MM.1S (cell line): Measurements from ENCODE around the gene PGRMC1.

Source experiments
- DNase-seq: peaks from one replicate; pipeline ENCODE4 v3.0.0-alpha.2; 2015
- H2AFZ ChIP-seq: fragments of 300-600 bp; sonication (generic); 2 replicates; pipeline ENCODE4 v1.6.0; 2016; ENCODE audit warnings: antibody characterized with exemption, low read length
- H3F3A ChIP-seq: fragments of 300-600 bp; sonication (generic); 2 replicates; pipeline ENCODE4 v1.6.1; 2016; ENCODE audit warnings: mild to moderate bottlenecking, antibody characterized with exemption, low read length, moderate library complexity, mixed read lengths; ENCODE audit not compliant: insufficient read depth
- H3K27ac ChIP-seq: fragments of 300-600 bp; sonication (generic); 2 replicates; pipeline ENCODE4 v1.5.1; 2016; ENCODE audit warnings: mild to moderate bottlenecking, low read length
- H3K27me3 ChIP-seq: fragments of 300-600 bp; sonication (generic); replicated peaks from 2 replicates; pipeline ENCODE4 v1.6.0; 2016; ENCODE audit warnings: low read length; ENCODE audit not compliant: insufficient read depth
- H3K36me3 ChIP-seq: fragments of 300-600 bp; sonication (generic); replicated peaks from 2 replicates; pipeline ENCODE4 v1.6.1; 2016; ENCODE audit warnings: mild to moderate bottlenecking, low read length, mixed read lengths; ENCODE audit not compliant: insufficient read depth
- H3K4me1 ChIP-seq: fragments of 300-600 bp; sonication (generic); 2 replicates; pipeline ENCODE4 v1.6.1; 2016; ENCODE audit warnings: low read length, mixed read lengths
- H3K4me2 ChIP-seq: fragments of 300-600 bp; sonication (generic); 2 replicates; pipeline ENCODE4 v1.6.0; 2016; ENCODE audit warnings: low read depth, low read length
- H3K4me3 ChIP-seq: fragments of 300-600 bp; sonication (generic); 2 replicates; pipeline ENCODE4 v1.5.1; 2016; ENCODE audit warnings: low read length, mixed read lengths
- H3K79me2 ChIP-seq: fragments of 300-600 bp; sonication (generic); 2 replicates; pipeline ENCODE4 v1.6.1; 2016; ENCODE audit warnings: mixed run types, low read length, mixed read lengths
- H3K9ac ChIP-seq: fragments of 300-600 bp; sonication (generic); 2 replicates; pipeline ENCODE4 v1.6.1; 2016; ENCODE audit warnings: low read length, mixed read lengths
- H3K9me2 ChIP-seq: fragments of 300-600 bp; sonication (generic); replicated peaks from 2 replicates; pipeline ENCODE4 v1.6.1; 2016; ENCODE audit warnings: mild to moderate bottlenecking, low read length, mixed read lengths; ENCODE audit not compliant: insufficient read depth
- H3K9me3 ChIP-seq: fragments of 300-600 bp; sonication (generic); replicated peaks from 2 replicates; pipeline ENCODE4 v1.6.1; 2016; ENCODE audit warnings: mild to moderate bottlenecking, low read length, mixed read lengths; ENCODE audit not compliant: insufficient read depth
- H4K20me1 ChIP-seq: fragments of 300-600 bp; sonication (generic); 2 replicates; pipeline ENCODE4 v1.6.1; 2016; ENCODE audit warnings: mild to moderate bottlenecking, low read length, moderate library complexity, mixed read lengths; ENCODE audit not compliant: insufficient read depth
- EZH2 ChIP-seq: fragments of 300-600 bp; sonication (generic); optimal IDR thresholded peaks from 2 replicates; pipeline ENCODE3; 2017; ENCODE audit warnings: low read depth, mild to moderate bottlenecking, antibody characterized with exemption, low read length, mixed read lengths
- EZH2phosphoT487 ChIP-seq: fragments of 300-600 bp; sonication (generic); IDR thresholded peaks from 2 replicates; pipeline ENCODE4 v1.6.1; 2018; ENCODE audit warnings: antibody characterized with exemption, low read length
- TF ChIP-seq, protein P1 (sequence below): fragments of 300-600 bp; sonication (generic); IDR thresholded peaks from 2 replicates; pipeline ENCODE4 v1.5.1; 2016; ENCODE audit warnings: antibody characterized with exemption, low read length, mixed read lengths

Gene PGRMC1

DNA sequence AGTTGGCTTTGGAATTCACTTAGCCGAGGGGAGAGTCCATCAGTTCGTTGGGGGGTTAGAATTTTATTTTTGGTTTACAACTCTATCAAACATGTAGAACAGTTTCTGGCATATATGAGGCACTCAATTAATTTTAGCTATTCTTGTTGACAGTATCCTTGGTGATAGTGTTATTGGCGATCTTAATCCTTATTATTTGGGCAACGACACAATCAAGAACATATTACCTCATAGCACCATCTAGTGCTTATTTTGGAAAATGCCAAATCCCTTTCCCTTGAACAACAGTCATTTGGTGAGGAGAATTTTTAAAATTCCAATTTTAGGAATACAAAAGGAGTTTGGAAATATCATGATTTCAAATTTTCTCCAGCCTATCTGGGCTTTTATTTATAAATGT is 17.9 kb upstream of the PGRMC1 start:
- DNase-seq, result no peak
- H3K9me2 ChIP-seq, result no peaks in the 10 kb centered on the region
- no peak overlapping the region for H3K27ac ChIP-seq
- no peaks in the 10 kb centered on the region for H4K20me1 ChIP-seq
- no peaks in the 10 kb centered on the region for H3K4me1 ChIP-seq
- no peaks in the 10 kb centered on the region for H3K36me3 ChIP-seq
- no peaks in the 10 kb centered on the region for H3K27me3 ChIP-seq
- no peaks in the 10 kb centered on the region for H3K79me2 ChIP-seq
- no peak overlapping the region for H3K4me2 ChIP-seq
- no peaks in the 10 kb centered on the region for H3K9me3 ChIP-seq
- no peak overlapping the region for H2AFZ ChIP-seq
- no peak overlapping the region for H3K9ac ChIP-seq
- no peak overlapping the region for H3K4me3 ChIP-seq
- no peak for TF ChIP-seq EZH2phosphoT487
- no peak for TF ChIP-seq EZH2
- TF ChIP-seq, protein P1, sequence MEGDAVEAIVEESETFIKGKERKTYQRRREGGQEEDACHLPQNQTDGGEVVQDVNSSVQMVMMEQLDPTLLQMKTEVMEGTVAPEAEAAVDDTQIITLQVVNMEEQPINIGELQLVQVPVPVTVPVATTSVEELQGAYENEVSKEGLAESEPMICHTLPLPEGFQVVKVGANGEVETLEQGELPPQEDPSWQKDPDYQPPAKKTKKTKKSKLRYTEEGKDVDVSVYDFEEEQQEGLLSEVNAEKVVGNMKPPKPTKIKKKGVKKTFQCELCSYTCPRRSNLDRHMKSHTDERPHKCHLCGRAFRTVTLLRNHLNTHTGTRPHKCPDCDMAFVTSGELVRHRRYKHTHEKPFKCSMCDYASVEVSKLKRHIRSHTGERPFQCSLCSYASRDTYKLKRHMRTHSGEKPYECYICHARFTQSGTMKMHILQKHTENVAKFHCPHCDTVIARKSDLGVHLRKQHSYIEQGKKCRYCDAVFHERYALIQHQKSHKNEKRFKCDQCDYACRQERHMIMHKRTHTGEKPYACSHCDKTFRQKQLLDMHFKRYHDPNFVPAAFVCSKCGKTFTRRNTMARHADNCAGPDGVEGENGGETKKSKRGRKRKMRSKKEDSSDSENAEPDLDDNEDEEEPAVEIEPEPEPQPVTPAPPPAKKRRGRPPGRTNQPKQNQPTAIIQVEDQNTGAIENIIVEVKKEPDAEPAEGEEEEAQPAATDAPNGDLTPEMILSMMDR, result peak; percentile 50
- H3F3A ChIP-seq, result no peaks in the 10 kb centered on the region

DNA sequence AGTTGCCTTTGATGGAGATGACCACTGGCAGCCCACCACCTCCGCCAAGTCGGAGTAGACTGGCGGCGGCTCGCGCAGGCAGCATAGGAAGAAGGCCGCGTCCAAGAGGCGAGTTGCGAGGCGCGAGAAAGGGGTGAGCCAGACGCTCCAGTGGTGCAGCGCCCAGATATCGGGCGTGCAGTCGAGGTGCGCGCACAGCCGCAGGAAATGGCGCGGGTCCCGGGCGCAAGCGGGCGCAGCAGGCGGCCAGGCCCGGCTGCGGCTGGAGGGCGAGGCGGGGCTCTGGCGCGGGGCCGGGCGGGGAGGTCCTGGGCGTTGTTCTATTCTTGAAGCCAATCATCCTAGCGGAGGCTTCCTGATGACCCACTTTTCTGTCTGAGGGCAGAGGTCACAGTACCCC is 13.2 kb upstream of the PGRMC1 start:
- Histone ChIP-seq H4K20me1 (no peaks in the 10 kb centered on the region), H3K4me2 (no peak overlapping the region), H3F3A (no peaks in the 10 kb centered on the region), H3K4me3 (no peak overlapping the region), H3K4me1 (no peaks in the 10 kb centered on the region), H3K79me2 (no peaks in the 10 kb centered on the region), H3K27ac (no peak overlapping the region), H2AFZ (no peak overlapping the region), H3K9me2 (no peaks in the 10 kb centered on the region), H3K9ac (no peak overlapping the region), H3K36me3 (no peaks in the 10 kb centered on the region), H3K9me3 (no peaks in the 10 kb centered on the region), H3K27me3 (no peaks in the 10 kb centered on the region)
- DNase-seq, result no peak
- no peak for TF ChIP-seq EZH2
- TF ChIP-seq, protein P1, result no peak

DNA sequence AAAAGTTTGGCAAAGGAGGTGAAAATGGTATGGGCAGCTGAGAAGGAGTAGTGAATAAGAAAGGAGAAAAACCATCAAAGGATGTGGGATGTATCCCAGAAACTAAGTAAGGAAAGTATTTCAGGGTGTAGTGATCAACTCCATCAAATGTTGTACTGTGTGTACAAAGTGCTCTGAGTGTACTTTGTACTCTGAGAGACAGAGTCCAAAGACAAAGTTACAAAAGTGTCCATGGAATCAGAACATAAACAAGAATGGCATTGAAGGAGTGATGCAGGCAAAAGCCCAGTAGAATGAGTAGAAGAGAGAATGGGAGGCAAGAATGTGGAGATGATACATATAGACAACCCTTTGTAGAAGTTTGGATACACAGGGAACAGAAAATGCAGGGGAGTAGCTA is 12.3 kb upstream of the PGRMC1 start:
- Histone ChIP-seq H3K9ac (no peak overlapping the region), H3K27me3 (no peaks in the 10 kb centered on the region), H2AFZ (0 out of 2 replicates have a peak overlapping the region, but pooled peaks have one; percentile 25), H3K9me3 (no peaks in the 10 kb centered on the region), H3K27ac (no peak overlapping the region), H3K4me3 (no peak overlapping the region), H3K79me2 (no peaks in the 10 kb centered on the region), H3K9me2 (no peaks in the 10 kb centered on the region), H3K4me2 (no peak overlapping the region), H4K20me1 (no peaks in the 10 kb centered on the region), H3F3A (no peaks in the 10 kb centered on the region), H3K4me1 (no peaks in the 10 kb centered on the region), H3K36me3 (no peaks in the 10 kb centered on the region)
- no peak for DNase-seq
- TF ChIP-seq, protein P1, result no peak
- TF ChIP-seq EZH2, result no peak
- TF ChIP-seq EZH2phosphoT487, result no peak
